ENCODE data around the gene EVA1C.

DNA sequence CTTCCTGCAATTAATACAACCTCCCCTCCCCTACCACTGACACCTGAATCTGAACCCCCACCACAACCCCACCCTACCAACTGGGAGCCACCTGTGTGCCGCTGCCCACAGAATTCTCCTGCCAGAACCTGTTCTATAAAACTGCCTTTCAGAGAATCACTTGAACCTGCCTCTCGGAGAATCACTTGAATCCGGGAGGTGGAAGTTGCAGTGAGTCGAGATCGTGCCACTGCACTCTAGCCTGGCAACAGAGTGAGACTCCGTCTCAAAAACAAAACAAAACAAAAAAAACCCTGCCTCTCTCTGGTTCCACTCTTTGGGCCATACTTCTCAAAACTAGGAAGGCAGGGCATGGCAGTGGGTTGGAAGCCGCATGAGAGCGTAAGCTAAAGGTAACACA is 25.4 kb upstream of the EVA1C start:
- TF ChIP-seq EZH2phosphoT487 (IDR thresholded peaks at IDR 0.05; ENCODE audit: low read depth): no peak
- TF ChIP-seq, protein P1, sequence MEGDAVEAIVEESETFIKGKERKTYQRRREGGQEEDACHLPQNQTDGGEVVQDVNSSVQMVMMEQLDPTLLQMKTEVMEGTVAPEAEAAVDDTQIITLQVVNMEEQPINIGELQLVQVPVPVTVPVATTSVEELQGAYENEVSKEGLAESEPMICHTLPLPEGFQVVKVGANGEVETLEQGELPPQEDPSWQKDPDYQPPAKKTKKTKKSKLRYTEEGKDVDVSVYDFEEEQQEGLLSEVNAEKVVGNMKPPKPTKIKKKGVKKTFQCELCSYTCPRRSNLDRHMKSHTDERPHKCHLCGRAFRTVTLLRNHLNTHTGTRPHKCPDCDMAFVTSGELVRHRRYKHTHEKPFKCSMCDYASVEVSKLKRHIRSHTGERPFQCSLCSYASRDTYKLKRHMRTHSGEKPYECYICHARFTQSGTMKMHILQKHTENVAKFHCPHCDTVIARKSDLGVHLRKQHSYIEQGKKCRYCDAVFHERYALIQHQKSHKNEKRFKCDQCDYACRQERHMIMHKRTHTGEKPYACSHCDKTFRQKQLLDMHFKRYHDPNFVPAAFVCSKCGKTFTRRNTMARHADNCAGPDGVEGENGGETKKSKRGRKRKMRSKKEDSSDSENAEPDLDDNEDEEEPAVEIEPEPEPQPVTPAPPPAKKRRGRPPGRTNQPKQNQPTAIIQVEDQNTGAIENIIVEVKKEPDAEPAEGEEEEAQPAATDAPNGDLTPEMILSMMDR (IDR thresholded peaks at IDR 0.05; ENCODE audit: low read depth, low read length): no peak

Measured in OCI-LY3 (cell line).